ENCODE measurements around the gene LRRN3.

DNA sequence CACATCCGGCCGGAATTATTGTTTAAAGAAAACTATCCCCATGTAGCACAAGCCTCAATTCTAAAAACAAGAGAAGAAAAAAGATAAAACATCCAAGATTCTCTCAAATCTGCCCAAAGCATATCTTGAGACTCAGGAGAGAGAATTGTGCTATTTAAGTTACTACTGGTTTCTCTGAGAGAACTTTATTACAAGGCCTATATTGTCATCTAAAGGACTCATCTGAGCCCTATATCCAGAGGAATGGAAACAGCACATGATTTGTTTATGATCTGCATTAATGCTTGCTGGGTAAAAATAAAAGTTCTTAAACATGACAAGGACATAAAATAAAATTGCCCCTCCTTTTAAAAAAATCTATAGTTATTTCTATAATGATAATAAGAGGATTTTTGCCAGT, 25.0 kb downstream of the LRRN3 start:
- TF ChIP-seq ZFP3 (CRISPR knock-in tag; IDR thresholded peaks at IDR 0.05) (no peak), ZFP30 (CRISPR knock-in tag; IDR thresholded peaks at IDR 0.05) (no peak), ZNF8 (CRISPR knock-in tag; IDR thresholded peaks at IDR 0.05) (no peak)
- TF ChIP-seq, protein P1, sequence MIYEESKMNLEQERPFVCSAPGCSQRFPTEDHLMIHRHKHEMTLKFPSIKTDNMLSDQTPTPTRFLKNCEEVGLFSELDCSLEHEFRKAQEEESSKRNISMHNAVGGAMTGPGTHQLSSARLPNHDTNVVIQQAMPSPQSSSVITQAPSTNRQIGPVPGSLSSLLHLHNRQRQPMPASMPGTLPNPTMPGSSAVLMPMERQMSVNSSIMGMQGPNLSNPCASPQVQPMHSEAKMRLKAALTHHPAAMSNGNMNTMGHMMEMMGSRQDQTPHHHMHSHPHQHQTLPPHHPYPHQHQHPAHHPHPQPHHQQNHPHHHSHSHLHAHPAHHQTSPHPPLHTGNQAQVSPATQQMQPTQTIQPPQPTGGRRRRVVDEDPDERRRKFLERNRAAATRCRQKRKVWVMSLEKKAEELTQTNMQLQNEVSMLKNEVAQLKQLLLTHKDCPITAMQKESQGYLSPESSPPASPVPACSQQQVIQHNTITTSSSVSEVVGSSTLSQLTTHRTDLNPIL (CRISPR knock-in tag; IDR thresholded peaks at IDR 0.05; ENCODE audit: low read depth), result no peak

All from SK-N-SH treated with all-trans-retinoic acid at 6 μM for 48 hours (cell line).